Stomach (tissue), 9 donors: Measurements from ENCODE around the gene PRC1. TPM values are rescaled to one million over a fixed set of nuclear protein-coding genes. Genes with fewer than 3 reads are reported as not detected.
A peak's percentile ranks its signal among the peaks of the same experiment; 100 is the strongest.

ENCODE experiments used
- DNase-seq, 2 donors: peaks; one replicate each; pipeline versions ENCODE4 v3.0.0 to v3.0.0-alpha.2; 2013 to 2019
- H3K27ac ChIP-seq, 5 donors: fragments of 200-600 bp in 4 of 5; sonication (generic) in 4 of 5; one replicate each; pipeline ENCODE4 v1.5.1; 2013 to 2019; ENCODE audit warnings: mild to moderate bottlenecking in 1 of 5, moderate library complexity in 1 of 5
- H3K27me3 ChIP-seq, 3 donors: fragments of 200-600 bp; sonication (generic); one replicate each; pipeline ENCODE4 v1.5.1; 2017 to 2019; ENCODE audit warnings: mixed run types in 1 of 3
- H3K36me3 ChIP-seq, 4 donors: fragments of 200-600 bp; sonication (generic); 1 replicate in 3 of 4; 2 replicates in 1 of 4; pipeline ENCODE4 v1.5.1; 2016 to 2019
- H3K4me1 ChIP-seq, 4 donors: fragments of 200-600 bp; sonication (generic); one replicate each; pipeline ENCODE4 v1.5.1; 2016 to 2019
- H3K4me3 ChIP-seq, 4 donors: fragments of 200-600 bp; sonication (generic) in 3 of 4; one replicate each; pipeline ENCODE4 v1.5.1; 2016 to 2019; ENCODE audit warnings: mild to moderate bottlenecking in 1 of 4
- H3K9me3 ChIP-seq, 4 donors: fragments of 200-600 bp; sonication (generic); one replicate each; pipeline ENCODE4 v1.5.1; 2016 to 2019
- CTCF ChIP-seq, 7 experiments: fragments of 450-650 bp in 4 of 7; fragments of 200-600 bp in 3 of 7; sonication (generic) in 3 of 7; IDR thresholded peaks; one replicate each; pipeline ENCODE4 v1.5.1; 2016 to 2019; ENCODE audit warnings: antibody characterized with exemption in 7 of 7, control low read depth in 2 of 7, mild to moderate bottlenecking in 1 of 7
- EP300 ChIP-seq: sonication (generic); formaldehyde crosslinking; IDR thresholded peaks from one replicate; pipeline ENCODE4 v1.6.1; 2017; ENCODE audit warnings: antibody characterized with exemption
- POLR2A ChIP-seq, 4 donors: fragments of 450-650 bp; IDR thresholded peaks; one replicate each; pipeline ENCODE4 v1.6.1; 2016; ENCODE audit warnings: antibody characterized with exemption in 4 of 4, control low read depth in 2 of 4, mild to moderate bottlenecking in 1 of 4, moderate library complexity in 1 of 4
- POLR2AphosphoS5 ChIP-seq, 3 donors: sonication (generic); formaldehyde crosslinking; IDR thresholded peaks; one replicate each; pipeline ENCODE4 v1.6.1; 2016; ENCODE audit warnings: antibody characterized with exemption in 3 of 3
- WGBS, 5 donors: extraction: QIAGEN DNeasy Blood & Tissue Kit in 3 of 5; methylation state at CpG; one replicate each; pipeline versions ENCODE4 v1.1.5 to v1.1.7; 2013 to 2018; 5-methylcytosine and 5-hydroxymethylcytosine counted together
- intact Hi-C: fragments of 100-400 bp; cut with DNase I; formaldehyde crosslinking; loops from one replicate; pipeline ENCODE4 v1.15.1; 2023; ENCODE audit warnings: low total_unique reads
- polyA plus RNA-seq, 3 donors: library from polyadenylated mRNA; stranded (reverse); fragments of 200-250 nt; gene quantifications; one replicate each; pipeline ENCODE4 v1.2.3, GENCODE V29; 2013
- total RNA-seq, 5 donors: library from RNA; depleted of rRNA; stranded (reverse); fragments of >200 nt; gene quantifications; one replicate each; pipeline versions ENCODE4 v1.1.0 to v1.2.3, GENCODE V29; 2014 to 2016
- donor health status: healthy with polysubstance abuse.
- donor health status: Bipolar disorder and iron deficiency.
- donor health status: healthy.

PRC1 gene
- total and polyA plus RNA-seq, 8 donors, result 8.2 to 60.7 (median 24.5) TPM

GRCh38 chr15:91023720-91024119 is 29.4 kb upstream of the PRC1 start:
- Histone ChIP-seq H3K9me3 (no peaks in the 10 kb centered on the region), H3K36me3 (peaks cover 0 to 5% (median 0%) of the 10 kb centered on the region in 4 donors), H3K4me3 (no peak overlapping the region), H3K27me3 (no peaks in the 10 kb centered on the region), H3K27ac (no peak overlapping the region), H3K4me1 (peaks cover 18 to 38% (median 27%) of the 10 kb centered on the region in 4 donors)
- DNase-seq, result no peak
- intact Hi-C loops, result no loop called here
- no peak for TF ChIP-seq POLR2A (IDR thresholded peaks at IDR 0.05)
- no peak for TF ChIP-seq POLR2AphosphoS5 (IDR thresholded peaks at IDR 0.05)
- no peak for TF ChIP-seq CTCF (IDR thresholded peaks at IDR 0.05)
- no peak for TF ChIP-seq EP300
- WGBS, 5 donors, result 85 to 95% (median 90%) methylated on average over 7 of the region's 7 CpGs

- Histone ChIP-seq H3K27ac (peak overlapping the region; percentile 54 to 88 (median 84)), H3K27me3 (no peaks in the 10 kb centered on the region)
- intact Hi-C loops, result no loop called here
Measured at GRCh38 chr15:91022832-91023129, 28.4 kb upstream of the PRC1 start.

GRCh38 chr15:91022075-91022831 is 27.9 kb upstream of the PRC1 start, which contains the start of gene VPS33B:
Gene VPS33B, minus strand, starts transcription at chr15:91022594. Its CDS starts 345 bp downstream, at chr15:91022249.
- Histone ChIP-seq H3K36me3 (peaks cover 0 to 12% (median 6%) of the 10 kb centered on the region in 4 donors), H3K27ac (peak within 1 kb of the TSS; percentile 54 to 88 (median 84)), H3K4me3 (peak within 1 kb of the TSS; percentile 78 to 98 (median 93)), H3K4me1 (peaks cover 18 to 44% (median 30%) of the 10 kb centered on the region in 4 donors), H3K9me3 (no peaks in the 10 kb centered on the region), H3K27me3 (no peaks in the 10 kb centered on the region)
- peak; percentile 85 to 95 for DNase-seq
- intact Hi-C loops, result no loop called here
- 0 to 1% (median 1%) methylated on average over 32 to 48 of the region's 48 CpGs for WGBS, 5 donors
- TF ChIP-seq POLR2A (IDR thresholded peaks at IDR 0.05), result no peak
- TF ChIP-seq POLR2AphosphoS5 (IDR thresholded peaks at IDR 0.05), result peak; percentile 84 to 97 (median 88)

More at GRCh38 chr15:91022832-91023129, 28.4 kb upstream of the PRC1 start:
- no peak for DNase-seq
- peak overlapping the region; percentile 78 to 98 (median 93) for H3K4me3 ChIP-seq
- H3K9me3 ChIP-seq, result no peaks in the 10 kb centered on the region
- peaks cover 18 to 42% (median 30%) of the 10 kb centered on the region in 4 donors for H3K4me1 ChIP-seq
- 38 to 49% (median 43%) methylated on average over 1 of the region's 1 CpG for WGBS, 5 donors
- TF ChIP-seq POLR2AphosphoS5 (IDR thresholded peaks at IDR 0.05), result no peak
- TF ChIP-seq EP300, result no peak
- TF ChIP-seq POLR2A (IDR thresholded peaks at IDR 0.05), result no peak
- TF ChIP-seq CTCF (IDR thresholded peaks at IDR 0.05), result no peak
- H3K36me3 ChIP-seq, result peaks cover 0 to 8% (median 2%) of the 10 kb centered on the region in 4 donors

DNA sequence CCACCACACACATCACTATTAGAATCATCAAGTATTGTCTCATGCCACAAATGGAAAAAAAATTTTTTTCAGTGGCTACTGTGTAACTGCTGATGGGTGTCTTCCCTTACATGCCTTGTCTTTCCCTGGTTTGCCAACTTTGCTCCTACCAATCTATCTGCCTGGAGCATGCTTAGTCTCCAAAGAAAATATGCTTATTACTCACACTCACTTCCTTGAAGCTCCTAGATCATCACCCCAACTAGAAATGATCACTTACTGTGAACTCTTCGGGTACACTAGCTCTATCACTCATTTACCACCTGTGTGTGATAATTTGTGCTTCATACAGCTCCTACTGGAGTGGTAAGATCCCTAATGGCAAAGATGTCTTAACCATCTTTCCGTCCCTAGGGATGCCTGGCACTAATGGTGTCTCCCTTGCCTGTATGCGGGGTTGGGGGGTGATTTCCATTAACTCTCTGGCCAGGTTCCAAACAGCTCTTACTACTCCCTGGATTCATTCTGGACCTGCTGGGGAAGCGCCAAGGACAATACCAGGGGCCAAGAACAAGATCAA is 27.3 kb upstream of the PRC1 start:
- H3K36me3 ChIP-seq, result peaks cover 0 to 17% (median 12%) of the 10 kb centered on the region in 4 donors
- H3K4me1 ChIP-seq, result peaks cover 18 to 44% (median 30%) of the 10 kb centered on the region in 4 donors
- no peaks in the 10 kb centered on the region for H3K9me3 ChIP-seq
- WGBS, 5 donors, result 2 to 11% (median 8%) methylated on average over 4 of the region's 4 CpGs
- peak overlapping the region; percentile 78 to 98 (median 93) for H3K4me3 ChIP-seq
- peak overlapping the region in 4 of 5 donors; percentile 54 to 88 (median 84) for H3K27ac ChIP-seq
- intact Hi-C loops, result no loop called here
- TF ChIP-seq CTCF (IDR thresholded peaks at IDR 0.05) (no peak), POLR2A (IDR thresholded peaks at IDR 0.05) (no peak), POLR2AphosphoS5 (IDR thresholded peaks at IDR 0.05) (no peak), EP300 (no peak)
- peak in 1 of 2 donors; percentile 54 for DNase-seq
- no peaks in the 10 kb centered on the region for H3K27me3 ChIP-seq
